HG02763 (cell line): Measurements from ENCODE around the gene IL1RAPL2.
"Not testable (repeated sequence)": the region's sequence is repeated elsewhere in the genome, so short reads cannot be mapped to it uniquely, and the experiment has no call there.

Experiments
- ATAC-seq: cut with Tn5 transposase; IDR thresholded peaks from one replicate; pipeline ENCODE4 v1.9.1; 2021; ENCODE audit warnings: mild to moderate bottlenecking, moderate library complexity; ENCODE audit not compliant: unreplicated experiment

IL1RAPL2 gene

DNA sequence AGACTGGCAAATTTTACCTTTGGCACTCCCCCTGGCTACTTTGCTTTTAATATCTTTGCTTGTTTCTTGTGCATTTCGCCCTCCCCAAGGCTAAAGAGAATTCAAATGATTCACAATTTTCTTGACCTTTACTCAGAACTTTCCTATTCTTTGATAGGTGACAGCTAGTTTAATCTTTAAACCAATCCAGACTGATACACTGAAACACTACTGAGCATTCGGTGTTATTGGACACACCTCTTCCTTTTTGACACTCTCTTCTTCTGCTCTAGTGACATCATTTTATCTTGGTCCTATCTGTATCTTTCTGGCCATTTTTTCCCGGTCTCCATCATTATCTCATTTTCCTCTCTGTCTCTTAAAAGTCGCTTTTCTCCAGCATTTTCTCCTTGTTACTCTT, 103.1 kb downstream of the IL1RAPL2 start:
- no peak for ATAC-seq

DNA sequence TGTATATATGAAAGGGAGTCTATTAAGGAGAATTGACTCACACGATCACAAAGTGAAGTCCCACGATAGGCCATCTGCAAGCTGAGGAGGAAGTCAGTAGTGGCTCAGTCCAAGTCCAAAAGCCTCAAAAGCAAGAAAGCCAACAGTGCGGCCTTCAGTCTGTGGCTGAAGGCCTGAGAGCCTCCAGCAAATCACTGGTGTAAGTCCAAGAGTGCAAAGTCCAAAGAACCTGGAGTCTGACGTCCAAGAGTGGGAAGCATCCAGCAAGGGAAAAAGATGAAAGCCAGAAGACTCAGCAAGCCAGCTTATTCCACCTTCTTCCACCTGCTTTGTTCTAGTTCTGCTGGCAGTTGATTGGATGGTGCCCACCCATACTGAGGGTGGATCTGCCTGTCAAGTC, 104.1 kb downstream of the IL1RAPL2 start:
- ATAC-seq: no peak

- not testable (repeated sequence) for ATAC-seq
Measured at GRCh38 chrX:104677517-104677916, 111.5 kb downstream of the IL1RAPL2 start.

DNA sequence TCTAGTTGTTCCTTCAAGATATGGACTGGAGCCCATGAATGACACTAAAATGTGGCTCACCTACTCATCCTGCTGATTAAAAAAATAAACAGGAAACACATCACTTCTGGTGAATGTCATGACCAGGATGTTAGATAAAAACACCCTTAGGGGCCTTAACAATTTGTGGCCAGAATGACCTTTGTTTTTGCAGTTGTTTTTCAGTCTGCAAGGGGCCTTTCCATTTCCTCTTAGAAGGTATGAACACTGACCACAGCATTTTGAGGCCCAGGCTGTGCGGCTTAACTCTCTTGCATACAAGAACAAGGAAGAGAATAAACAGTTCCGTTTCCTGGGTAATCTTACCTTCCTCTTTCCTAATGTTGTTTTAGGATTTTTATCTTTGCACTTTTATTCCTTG, 113.2 kb downstream of the IL1RAPL2 start:
- ATAC-seq: no peak

DNA sequence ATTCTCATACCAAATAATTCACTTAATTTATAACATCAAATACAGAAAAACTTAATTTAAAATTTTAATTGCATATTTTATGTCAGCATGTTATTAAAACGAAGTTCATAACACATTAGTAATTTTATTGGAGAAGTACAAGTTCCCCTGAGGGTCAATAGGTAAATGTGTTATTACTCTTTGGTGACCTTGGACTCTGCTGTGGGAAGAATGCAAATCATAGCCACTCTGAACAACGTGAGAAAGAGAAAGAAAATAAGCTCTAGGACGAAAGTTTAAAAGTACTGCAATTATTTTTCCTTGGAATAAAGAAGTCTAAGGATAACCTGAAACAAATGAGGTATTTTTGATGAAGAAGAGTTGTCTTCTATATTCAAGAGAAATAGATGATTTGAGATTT, 115.2 kb downstream of the IL1RAPL2 start:
- ATAC-seq: no peak

GRCh38 chrX:104684077-104684476, 118.1 kb downstream of the IL1RAPL2 start:
- ATAC-seq: no peak

DNA sequence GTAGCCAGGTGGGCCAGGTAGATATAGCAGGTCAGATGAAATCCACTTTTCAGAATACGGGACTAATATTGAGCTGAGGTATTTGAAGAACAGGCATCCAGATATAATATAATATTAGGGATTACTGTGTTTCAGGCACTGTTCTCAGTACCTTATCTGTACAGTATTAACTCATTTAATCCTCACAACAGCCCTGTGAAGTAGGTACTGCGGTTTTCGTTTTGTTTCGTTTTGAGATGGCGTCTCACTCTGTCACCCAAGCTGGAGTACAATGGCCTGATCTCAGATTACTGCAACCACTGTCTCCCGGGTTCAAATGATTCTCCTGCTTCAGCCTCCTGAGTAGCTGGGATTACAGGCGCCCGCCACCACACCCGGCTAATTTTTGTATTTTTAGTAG, 129.6 kb downstream of the IL1RAPL2 start:
- no peak for ATAC-seq

GRCh38 chrX:104696667-104697066, 130.7 kb downstream of the IL1RAPL2 start:
- ATAC-seq: no peak

DNA sequence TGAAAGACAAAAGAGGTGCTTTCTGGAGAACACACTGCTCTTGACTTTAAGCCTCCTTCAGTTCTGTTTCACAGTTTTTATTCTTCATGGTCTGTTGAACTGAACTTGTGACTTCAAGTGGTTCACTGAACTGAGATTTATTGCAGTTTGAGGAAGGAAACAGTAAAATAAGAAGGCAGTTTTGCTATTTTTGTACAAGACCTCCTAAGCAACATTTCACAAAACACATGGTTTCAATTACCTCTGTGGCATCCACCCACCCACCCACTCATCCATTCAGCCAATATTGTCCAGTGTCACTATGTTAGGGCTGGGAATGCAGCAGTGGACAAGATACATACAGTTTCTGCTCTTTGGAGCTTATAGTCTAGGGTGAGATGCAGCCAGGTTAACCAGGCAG, 131.3 kb downstream of the IL1RAPL2 start:
- ATAC-seq: no peak

GRCh38 chrX:104707042-104707441, 141.0 kb downstream of the IL1RAPL2 start:
- no peak for ATAC-seq

DNA sequence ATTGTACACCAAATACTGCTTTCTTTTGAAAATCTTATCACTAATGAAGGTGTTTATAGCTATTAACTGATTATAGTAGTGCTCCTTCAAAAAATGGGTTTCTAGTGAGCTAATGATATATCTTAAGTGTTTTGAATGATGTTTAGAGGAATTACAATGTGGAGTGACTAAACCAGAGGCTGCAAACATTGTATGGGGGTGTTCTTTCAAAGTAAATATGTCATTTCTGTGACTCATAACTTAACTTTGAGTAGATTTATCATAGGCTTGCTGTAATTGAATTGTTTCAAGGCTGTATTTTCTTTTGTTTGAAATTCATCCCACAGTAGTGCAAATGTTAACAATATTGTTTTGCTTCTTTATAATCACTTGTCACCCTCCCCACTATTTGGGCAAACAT, 141.6 kb downstream of the IL1RAPL2 start:
- no peak for ATAC-seq

DNA sequence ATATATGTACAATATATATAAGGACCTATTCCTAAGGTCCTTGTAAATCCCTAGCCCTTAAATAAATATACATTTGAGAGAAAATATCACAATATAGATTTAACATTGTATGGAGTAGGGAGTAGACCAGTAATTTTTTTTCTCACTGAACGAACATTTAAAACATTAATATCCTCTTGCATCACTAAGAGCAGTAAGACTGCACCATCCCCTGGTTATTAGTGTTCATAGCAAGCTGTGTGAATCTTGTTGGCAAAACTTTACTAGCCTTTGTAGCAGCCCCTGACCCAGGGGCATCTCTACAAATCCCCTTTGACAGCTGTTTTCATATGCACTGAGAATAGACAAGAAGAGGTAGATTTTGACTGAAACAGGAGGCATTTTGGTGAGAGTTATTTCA, 146.5 kb downstream of the IL1RAPL2 start:
- ATAC-seq: no peak

- ATAC-seq: no peak
Measured at GRCh38 chrX:104721854-104722253, 155.9 kb downstream of the IL1RAPL2 start.

DNA sequence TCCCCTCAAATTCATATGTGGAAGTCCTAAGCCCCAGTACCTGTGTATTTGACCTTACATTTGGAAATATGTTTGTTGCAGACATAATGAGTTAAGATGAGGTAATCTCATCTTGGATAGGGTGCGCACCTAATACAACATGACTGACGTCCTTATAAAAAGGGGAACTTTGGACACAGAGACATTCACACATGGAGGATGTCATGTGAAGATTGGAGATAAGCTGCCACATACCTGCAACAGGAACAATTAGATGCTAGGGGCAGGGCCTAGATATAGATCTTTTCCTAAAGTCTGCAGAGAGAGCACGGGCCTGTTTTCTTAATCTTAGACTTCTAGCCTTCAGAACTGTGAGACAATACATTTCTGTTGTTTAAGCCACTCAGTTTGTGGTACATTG, 162.5 kb downstream of the IL1RAPL2 start:
- no peak for ATAC-seq

- no peak for ATAC-seq
Measured at GRCh38 chrX:104742355-104742754, 176.4 kb downstream of the IL1RAPL2 start.

- ATAC-seq: no peak
Measured at GRCh38 chrX:104745152-104745551, 179.2 kb downstream of the IL1RAPL2 start.

GRCh38 chrX:104749951-104750610, 184.1 kb downstream of the IL1RAPL2 start:
- no peak for ATAC-seq

GRCh38 chrX:104762641-104763040, 196.6 kb downstream of the IL1RAPL2 start:
- ATAC-seq: no peak

GRCh38 chrX:104789784-104790183, 223.8 kb downstream of the IL1RAPL2 start:
- ATAC-seq: no peak

DNA sequence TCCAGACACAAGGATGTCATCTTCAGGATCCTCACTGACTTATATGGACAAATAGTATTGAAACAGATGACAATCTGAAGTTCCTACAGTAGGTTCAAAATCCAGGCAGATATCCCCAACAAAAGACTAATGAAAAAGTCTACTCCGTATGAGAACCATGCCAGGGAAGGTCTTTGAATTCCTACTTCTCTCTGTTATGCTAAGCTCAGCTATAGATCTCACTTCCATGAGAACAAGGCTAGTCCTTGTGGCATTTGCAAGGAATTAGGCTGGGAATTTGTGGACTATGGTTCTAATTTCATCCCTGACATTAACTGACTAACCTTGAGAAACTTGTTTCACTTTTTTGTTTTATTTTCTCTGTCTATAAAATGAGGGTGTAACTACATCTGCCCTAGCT, 229.8 kb downstream of the IL1RAPL2 start:
- ATAC-seq: no peak

DNA sequence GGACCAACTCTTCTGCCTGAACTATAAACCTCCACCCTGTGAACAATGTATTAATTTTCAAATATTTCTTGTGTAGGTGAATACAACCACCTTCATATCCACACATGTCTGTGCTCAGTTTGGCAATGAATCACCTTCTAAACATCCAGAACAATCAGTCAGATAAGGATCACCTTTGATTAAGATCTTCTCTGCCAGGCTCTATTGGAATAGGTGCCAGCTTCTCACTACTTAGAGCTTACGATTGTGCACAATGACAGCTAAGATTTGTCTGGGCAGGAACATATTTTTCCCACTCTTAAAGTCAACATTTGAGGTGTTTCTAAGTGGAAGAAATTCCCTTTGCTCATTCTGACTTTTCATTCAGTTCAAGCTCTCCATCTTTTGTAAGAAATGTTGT, 237.2 kb downstream of the IL1RAPL2 start:
- ATAC-seq: no peak

- no peak for ATAC-seq
Measured at GRCh38 chrX:104806346-104806745, 240.3 kb downstream of the IL1RAPL2 start.

- no peak for ATAC-seq
Measured at GRCh38 chrX:104833401-104833800, 267.4 kb downstream of the IL1RAPL2 start.
